ENCODE measurements around the gene FCN3.
"Not testable (repeated sequence)": the region's sequence is repeated elsewhere in the genome, so short reads cannot be mapped to it uniquely, and the experiment has no call there.

Gene FCN3

DNA sequence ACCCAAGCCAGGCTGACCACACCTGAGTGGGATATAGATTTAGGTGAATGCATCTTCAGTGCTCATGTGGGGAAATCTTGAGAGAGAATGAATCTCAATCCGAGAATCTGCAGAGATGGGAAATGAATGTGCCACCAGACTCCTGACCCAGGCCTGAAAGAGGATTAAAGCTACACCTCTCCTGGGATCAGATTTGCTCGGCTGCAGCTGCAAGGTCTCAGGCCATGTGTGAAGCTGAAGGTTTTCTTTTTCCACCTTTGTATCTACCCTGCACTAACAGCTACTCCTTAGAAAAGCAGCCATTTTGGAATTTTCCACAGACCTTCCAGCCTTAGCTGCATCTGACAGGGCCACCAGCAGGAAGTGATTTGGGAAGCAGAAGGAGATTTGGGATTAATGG lies 36.1 kb upstream of the FCN3 start:
- TF ChIP-seq, protein P1, sequence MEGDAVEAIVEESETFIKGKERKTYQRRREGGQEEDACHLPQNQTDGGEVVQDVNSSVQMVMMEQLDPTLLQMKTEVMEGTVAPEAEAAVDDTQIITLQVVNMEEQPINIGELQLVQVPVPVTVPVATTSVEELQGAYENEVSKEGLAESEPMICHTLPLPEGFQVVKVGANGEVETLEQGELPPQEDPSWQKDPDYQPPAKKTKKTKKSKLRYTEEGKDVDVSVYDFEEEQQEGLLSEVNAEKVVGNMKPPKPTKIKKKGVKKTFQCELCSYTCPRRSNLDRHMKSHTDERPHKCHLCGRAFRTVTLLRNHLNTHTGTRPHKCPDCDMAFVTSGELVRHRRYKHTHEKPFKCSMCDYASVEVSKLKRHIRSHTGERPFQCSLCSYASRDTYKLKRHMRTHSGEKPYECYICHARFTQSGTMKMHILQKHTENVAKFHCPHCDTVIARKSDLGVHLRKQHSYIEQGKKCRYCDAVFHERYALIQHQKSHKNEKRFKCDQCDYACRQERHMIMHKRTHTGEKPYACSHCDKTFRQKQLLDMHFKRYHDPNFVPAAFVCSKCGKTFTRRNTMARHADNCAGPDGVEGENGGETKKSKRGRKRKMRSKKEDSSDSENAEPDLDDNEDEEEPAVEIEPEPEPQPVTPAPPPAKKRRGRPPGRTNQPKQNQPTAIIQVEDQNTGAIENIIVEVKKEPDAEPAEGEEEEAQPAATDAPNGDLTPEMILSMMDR (IDR thresholded peaks at IDR 0.05; ENCODE audit: low read depth, low read length) = no peak
- TF ChIP-seq EZH2phosphoT487 (IDR thresholded peaks at IDR 0.05; ENCODE audit: low read depth) = no peak
- no peak overlapping the region for H2AFZ ChIP-seq (ENCODE audit: low read depth, low read length)
- H3K4me3 ChIP-seq (ENCODE audit: low read length) = no peak overlapping the region
- no peaks in the 10 kb centered on the region for H3K9me3 ChIP-seq (ENCODE audit: insufficient read depth, low read length)
- H3K36me3 ChIP-seq (replicated peaks; ENCODE audit: low read depth, low read length) = peaks cover 32% of the 10 kb centered on the region
- H3K27me3 ChIP-seq (ENCODE audit: low read depth, low read length) = no peaks in the 10 kb centered on the region
- no peak overlapping the region for H3K4me2 ChIP-seq (ENCODE audit: low read length)
- no peak overlapping the region for H3K27ac ChIP-seq (ENCODE audit: low read length)
- H4K20me1 ChIP-seq (ENCODE audit: insufficient read depth, low read length) = no peaks in the 10 kb centered on the region
- H3K4me1 ChIP-seq (ENCODE audit: low read length) = peaks cover 25% of the 10 kb centered on the region
- no peaks in the 10 kb centered on the region for H3K79me2 ChIP-seq (ENCODE audit: low read length)
- H3K9ac ChIP-seq (ENCODE audit: low read length) = no peak overlapping the region

DNA sequence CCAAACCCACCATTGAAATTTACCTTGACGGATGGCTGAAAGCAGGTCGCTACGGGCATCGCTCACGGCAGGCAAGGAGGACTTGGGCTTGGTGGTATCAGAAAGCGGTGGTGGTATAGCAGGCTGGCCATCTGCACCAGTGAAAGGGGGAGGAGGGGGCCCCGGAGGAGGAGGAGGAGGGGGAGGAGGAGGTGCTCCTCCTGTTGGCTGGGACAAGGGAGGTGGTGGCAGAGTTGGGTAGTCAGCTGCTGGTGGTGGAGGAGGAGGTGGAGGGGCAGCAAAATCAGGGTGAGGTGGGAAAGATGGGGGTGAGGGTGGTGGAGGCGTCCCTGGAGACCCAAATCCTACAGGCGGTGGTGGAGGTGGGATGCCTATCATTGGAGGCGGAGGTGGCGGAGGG lies 35.0 kb upstream of the FCN3 start:
- H4K20me1 ChIP-seq (ENCODE audit: insufficient read depth, low read length) = no peaks in the 10 kb centered on the region
- no peak overlapping the region for H3K9ac ChIP-seq (ENCODE audit: low read length)
- H3K4me1 ChIP-seq (ENCODE audit: low read length) = peaks cover 25% of the 10 kb centered on the region
- H3K79me2 ChIP-seq (ENCODE audit: low read length) = no peaks in the 10 kb centered on the region
- no peak overlapping the region for H3K4me2 ChIP-seq (ENCODE audit: low read length)
- peaks cover 31% of the 10 kb centered on the region for H3K36me3 ChIP-seq (replicated peaks; ENCODE audit: low read depth, low read length)
- H3K27me3 ChIP-seq (ENCODE audit: low read depth, low read length) = no peaks in the 10 kb centered on the region
- TF ChIP-seq, protein P1 (IDR thresholded peaks at IDR 0.05; ENCODE audit: low read depth, low read length) = no peak
- no peak for TF ChIP-seq EZH2phosphoT487 (IDR thresholded peaks at IDR 0.05; ENCODE audit: low read depth)
- no peaks in the 10 kb centered on the region for H3K9me3 ChIP-seq (ENCODE audit: insufficient read depth, low read length)
- no peak overlapping the region for H3K27ac ChIP-seq (ENCODE audit: low read length)
- H3K4me3 ChIP-seq (ENCODE audit: low read length) = no peak overlapping the region
- no peak overlapping the region for H2AFZ ChIP-seq (ENCODE audit: low read depth, low read length)

GRCh38 chr1:27408151-27408550 lies 33.5 kb upstream of the FCN3 start:
- no peaks in the 10 kb centered on the region for H4K20me1 ChIP-seq (ENCODE audit: insufficient read depth, low read length)
- no peaks in the 10 kb centered on the region for H3K9me3 ChIP-seq (ENCODE audit: insufficient read depth, low read length)
- H2AFZ ChIP-seq (ENCODE audit: low read depth, low read length) = no peak overlapping the region
- H3K27me3 ChIP-seq (ENCODE audit: low read depth, low read length) = no peaks in the 10 kb centered on the region
- no peak overlapping the region for H3K27ac ChIP-seq (ENCODE audit: low read length)
- no peak overlapping the region for H3K4me2 ChIP-seq (ENCODE audit: low read length)
- H3K4me1 ChIP-seq (ENCODE audit: low read length) = peaks cover 25% of the 10 kb centered on the region
- H3K79me2 ChIP-seq (ENCODE audit: low read length) = no peaks in the 10 kb centered on the region
- H3K9ac ChIP-seq (ENCODE audit: low read length) = no peak overlapping the region
- H3K4me3 ChIP-seq (ENCODE audit: low read length) = no peak overlapping the region
- TF ChIP-seq, protein P1 (IDR thresholded peaks at IDR 0.05; ENCODE audit: low read depth, low read length) = no peak
- TF ChIP-seq EZH2phosphoT487 (IDR thresholded peaks at IDR 0.05; ENCODE audit: low read depth) = no peak
- H3K36me3 ChIP-seq (replicated peaks; ENCODE audit: low read depth, low read length) = peaks cover 19% of the 10 kb centered on the region

- Histone ChIP-seq H3K4me2 (ENCODE audit: low read length) (peak overlapping the region; percentile 48), H3K36me3 (replicated peaks; ENCODE audit: low read depth, low read length) (peaks cover 13% of the 10 kb centered on the region), H3K4me1 (ENCODE audit: low read length) (peaks cover 22% of the 10 kb centered on the region), H3K27ac (ENCODE audit: low read length) (peak overlapping the region; percentile 29; the same call in 1 of the 2 replicates)
- H3K79me2 ChIP-seq (ENCODE audit: low read length); H3K4me3 ChIP-seq (ENCODE audit: low read length); H2AFZ ChIP-seq (ENCODE audit: low read depth, low read length); H3K9me3 ChIP-seq (ENCODE audit: insufficient read depth, low read length); H3K9ac ChIP-seq (ENCODE audit: low read length); H4K20me1 ChIP-seq (ENCODE audit: insufficient read depth, low read length); H3K27me3 ChIP-seq (ENCODE audit: low read depth, low read length): not testable (repeated sequence)
These were observed 32.2 kb upstream of the FCN3 start for GRCh38 chr1:27406791-27407190.

- Histone ChIP-seq H3K9me3 (ENCODE audit: insufficient read depth, low read length) (no peaks in the 10 kb centered on the region), H3K79me2 (ENCODE audit: low read length) (no peaks in the 10 kb centered on the region), H3K4me3 (ENCODE audit: low read length) (no peak overlapping the region), H3K4me2 (ENCODE audit: low read length) (0 out of 2 replicates have a peak overlapping the region, but pooled peaks have one; percentile 48), H3K27ac (ENCODE audit: low read length) (no peak overlapping the region), H3K27me3 (ENCODE audit: low read depth, low read length) (no peaks in the 10 kb centered on the region), H4K20me1 (ENCODE audit: insufficient read depth, low read length) (no peaks in the 10 kb centered on the region), H3K9ac (ENCODE audit: low read length) (no peak overlapping the region), H3K36me3 (replicated peaks; ENCODE audit: low read depth, low read length) (peaks cover 13% of the 10 kb centered on the region), H3K4me1 (ENCODE audit: low read length) (peaks cover 20% of the 10 kb centered on the region), H2AFZ (ENCODE audit: low read depth, low read length) (no peak overlapping the region)
- TF ChIP-seq, protein P1 (IDR thresholded peaks at IDR 0.05; ENCODE audit: low read depth, low read length) = no peak
- no peak for TF ChIP-seq EZH2phosphoT487 (IDR thresholded peaks at IDR 0.05; ENCODE audit: low read depth)
These were observed 31.7 kb upstream of the FCN3 start for GRCh38 chr1:27406362-27406680.

GRCh38 chr1:27405598-27406361 lies 31.2 kb upstream of the FCN3 start:
- not testable (repeated sequence) for H3K79me2 ChIP-seq (ENCODE audit: low read length); H3K9me3 ChIP-seq (ENCODE audit: insufficient read depth, low read length); H3K27me3 ChIP-seq (ENCODE audit: low read depth, low read length); H3K36me3 ChIP-seq (replicated peaks; ENCODE audit: low read depth, low read length); H3K9ac ChIP-seq (ENCODE audit: low read length); H3K4me3 ChIP-seq (ENCODE audit: low read length); H3K4me2 ChIP-seq (ENCODE audit: low read length); H4K20me1 ChIP-seq (ENCODE audit: insufficient read depth, low read length); H3K27ac ChIP-seq (ENCODE audit: low read length); H2AFZ ChIP-seq (ENCODE audit: low read depth, low read length)
- peaks cover 17% of the 10 kb centered on the region for H3K4me1 ChIP-seq (ENCODE audit: low read length)

All from OCI-LY3 (cell line).